Chondrocyte (in vitro differentiated cells): ENCODE measurements around the gene GALNT14. TPM values are rescaled to one million over a fixed set of nuclear protein-coding genes. Genes with fewer than 3 reads are reported as not detected.

Experiments
- DNase-seq: peaks from one replicate; pipeline ENCODE4 v3.0.0; 2021; ENCODE audit warnings: mixed read lengths, low spot score
- H3K27ac Mint-ChIP-seq: one replicate; pipeline ENCODE4 v1.8.0; 2021; ENCODE audit warnings: mild to moderate bottlenecking, moderate library complexity, mixed read lengths; ENCODE audit not compliant: unreplicated experiment
- H3K27me3 Mint-ChIP-seq: 2 replicates; pipeline ENCODE4 v1.8.0; 2021; ENCODE audit warnings: low read depth, mixed read lengths
- H3K36me3 Mint-ChIP-seq: 2 replicates; pipeline ENCODE4 v1.8.0; 2021; ENCODE audit warnings: low read depth, mixed read lengths
- H3K4me1 Mint-ChIP-seq: 2 replicates; pipeline ENCODE4 v1.8.0; 2021; ENCODE audit warnings: low read depth, mild to moderate bottlenecking, mixed read lengths
- H3K4me3 Mint-ChIP-seq: one replicate; pipeline ENCODE4 v1.8.0; 2021; ENCODE audit warnings: mild to moderate bottlenecking, moderate library complexity, mixed read lengths; ENCODE audit not compliant: unreplicated experiment
- H3K9me3 Mint-ChIP-seq: 2 replicates; pipeline ENCODE4 v1.8.0; 2021; ENCODE audit warnings: low read depth, mixed read lengths
- CTCF ChIP-seq: fragments of 200-600 bp; sonication (generic); IDR thresholded peaks from 2 replicates; pipeline ENCODE4 v1.5.0; 2021; ENCODE audit warnings: antibody characterized with exemption, mild to moderate bottlenecking, moderate library complexity
- total RNA-seq: library from RNA; stranded (reverse); gene quantifications from 3 replicates; pipeline ENCODE4 v1.2.1, GENCODE V29; 2021

The GALNT14 gene
- total RNA-seq, 1 donor from 2014 or later: 17.8 TPM

- Mint-ChIP-seq H3K4me3 (no peak overlapping the region), H3K9me3 (no peaks in the 10 kb centered on the region), H3K36me3 (no peaks in the 10 kb centered on the region), H3K27me3 (peaks cover 29% of the 10 kb centered on the region), H3K27ac (no peak overlapping the region), H3K4me1 (no peaks in the 10 kb centered on the region)
- TF ChIP-seq CTCF: peak; percentile 96
- no peak for DNase-seq
Measured at GRCh38 chr2:31170071-31170698, 31.9 kb upstream of the GALNT14 start.

DNA sequence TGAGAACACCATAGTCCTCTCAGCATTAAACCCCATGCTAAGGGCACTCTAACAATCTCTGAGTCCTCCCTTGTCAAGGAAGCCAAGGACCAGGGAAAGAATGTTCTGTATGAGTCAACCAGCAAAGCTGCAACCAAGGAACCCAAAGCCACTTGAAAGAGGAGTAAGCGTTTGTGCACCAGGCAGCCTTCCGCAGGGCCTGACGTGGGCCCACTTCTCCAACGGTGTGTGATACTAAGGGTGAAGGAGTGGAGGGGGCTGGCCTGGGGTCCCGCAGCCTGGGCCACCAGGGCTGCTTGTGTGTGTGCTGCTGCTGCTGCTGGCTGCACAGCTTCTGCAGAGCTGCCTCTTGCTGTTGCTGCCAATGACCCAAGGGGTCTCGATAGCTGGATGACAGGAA is 30.1 kb upstream of the GALNT14 start:
- no peaks in the 10 kb centered on the region for H3K9me3 Mint-ChIP-seq
- no peak for DNase-seq
- no peak for TF ChIP-seq CTCF
- no peak overlapping the region for H3K4me3 Mint-ChIP-seq
- peaks cover 30% of the 10 kb centered on the region for H3K27me3 Mint-ChIP-seq
- H3K36me3 Mint-ChIP-seq: no peaks in the 10 kb centered on the region
- H3K4me1 Mint-ChIP-seq: no peaks in the 10 kb centered on the region
- no peak overlapping the region for H3K27ac Mint-ChIP-seq

GRCh38 chr2:31166925-31167324 is 28.7 kb upstream of the GALNT14 start:
- H3K36me3 Mint-ChIP-seq: no peaks in the 10 kb centered on the region
- no peaks in the 10 kb centered on the region for H3K4me1 Mint-ChIP-seq
- no peak for DNase-seq
- H3K27me3 Mint-ChIP-seq: peaks cover 33% of the 10 kb centered on the region
- no peak for TF ChIP-seq CTCF
- no peak overlapping the region for H3K27ac Mint-ChIP-seq
- H3K9me3 Mint-ChIP-seq: no peaks in the 10 kb centered on the region
- H3K4me3 Mint-ChIP-seq: no peak overlapping the region

DNA sequence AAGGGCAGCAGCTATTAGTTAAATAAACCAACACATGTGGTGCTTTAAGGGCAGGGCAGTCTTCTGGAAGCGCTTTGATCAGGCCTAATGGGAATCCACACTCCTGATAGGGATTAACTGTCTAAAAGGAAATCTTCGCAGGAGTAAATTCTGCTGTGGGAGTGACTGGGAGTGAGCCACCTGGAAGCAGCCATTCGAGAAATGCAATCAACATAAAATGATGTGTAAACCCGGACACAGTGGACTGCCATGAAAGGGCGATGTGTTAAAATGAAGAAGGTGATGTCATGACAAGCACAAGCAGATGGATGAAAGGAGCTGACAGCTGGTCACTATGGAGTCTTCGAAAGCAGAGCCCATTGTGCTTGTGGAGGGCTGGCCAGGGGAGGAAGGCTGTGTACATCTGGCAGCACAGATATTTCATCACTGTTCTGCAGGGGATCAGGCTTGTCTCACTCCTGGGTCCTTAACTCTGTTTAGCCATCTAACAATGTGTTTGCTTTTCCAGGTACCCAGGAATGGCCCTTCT is 24.8 kb upstream of the GALNT14 start:
- H3K4me1 Mint-ChIP-seq: no peaks in the 10 kb centered on the region
- no peak overlapping the region for H3K27ac Mint-ChIP-seq
- peaks cover 26% of the 10 kb centered on the region for H3K27me3 Mint-ChIP-seq
- TF ChIP-seq CTCF: no peak
- no peak for DNase-seq
- H3K36me3 Mint-ChIP-seq: no peaks in the 10 kb centered on the region
- no peak overlapping the region for H3K4me3 Mint-ChIP-seq
- H3K9me3 Mint-ChIP-seq: no peaks in the 10 kb centered on the region

DNA sequence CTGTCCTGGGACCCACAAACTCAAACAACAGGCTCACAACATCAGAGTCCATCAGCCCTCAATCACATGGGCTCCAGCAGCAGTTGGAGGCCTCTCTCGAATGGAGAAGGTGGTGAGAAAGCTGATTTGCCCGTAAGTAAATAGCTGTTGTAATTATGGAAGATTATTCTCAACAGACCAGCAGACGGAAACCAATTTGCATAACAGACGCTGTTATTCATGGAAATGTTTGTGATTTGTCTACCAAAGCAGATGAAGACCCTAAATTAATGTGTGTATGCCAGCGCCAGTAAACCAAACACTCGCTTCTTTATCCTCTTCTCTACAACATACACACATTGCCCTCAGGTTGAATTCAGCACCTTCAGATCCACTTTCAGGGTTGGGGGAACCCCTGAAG is 23.4 kb upstream of the GALNT14 start:
- no peak overlapping the region for H3K27ac Mint-ChIP-seq
- no peak for DNase-seq
- H3K4me1 Mint-ChIP-seq: no peaks in the 10 kb centered on the region
- H3K9me3 Mint-ChIP-seq: no peaks in the 10 kb centered on the region
- no peak for TF ChIP-seq CTCF
- H3K27me3 Mint-ChIP-seq: peaks cover 35% of the 10 kb centered on the region
- H3K4me3 Mint-ChIP-seq: no peak overlapping the region
- no peaks in the 10 kb centered on the region for H3K36me3 Mint-ChIP-seq
